Measurements from ENCODE around the gene UBE2D1. TPM values are rescaled to one million over a fixed set of nuclear protein-coding genes. Genes with fewer than 3 reads are reported as not detected.

Gene UBE2D1
- 4.9 and 17.0 TPM in 2 replicates for total RNA-seq (2011; cell fraction: chromatin; rRNA removed; ENCODE audit: low replicate concordance)
- 2.5 and 3.4 TPM in 2 replicates for total RNA-seq (2011; cell fraction: nucleolus; rRNA removed)
- 7.3 and 15.3 TPM in 2 replicates for total RNA-seq (2011; cell fraction: nucleoplasm; rRNA removed)
- total RNA-seq (2014; rRNA removed) (5.3 and 6.2 TPM in 2 replicates), total RNA-seq (2014; rRNA removed; fragmentation: Illumina TruSeq; extraction: Trizol) (15.8 and 18.3 TPM in 2 replicates), total RNA-seq (2015; rRNA removed; fragmentation: Illumina TruSeq; extraction: Trizol) (16.6 and 17.8 TPM in 2 replicates), total RNA-seq (2021) (12.3 and 13.8 TPM in 2 replicates), polyA plus RNA-seq (2011; rRNA removed) (18.9 and 24.4 TPM in 2 replicates), polyA plus RNA-seq (2014; fragmentation: Illumina TruSeq; extraction: Trizol) (9.9 and 13.5 TPM in 2 replicates), polyA plus RNA-seq (2014; fragmentation: Nextera tagmentation; extraction: Ambion mirVana) (1 to 10 TPM; 4.1 to 6.4 TPM), polyA plus RNA-seq (2014; rRNA removed) (7.9 and 9.0 TPM in 2 replicates), polyA minus RNA-seq (2011; rRNA and poly(A)+ RNA removed) (9.0 and 9.5 TPM in 2 replicates), Bru-seq, nascent RNA (percentile 80 among the genes with signal in this experiment), BruChase-seq, experiment 1, labeled RNA remaining after a 2-hour chase (percentile 83 among the genes with signal in this experiment), BruChase-seq, experiment 2, labeled RNA remaining after a 6-hour chase (percentile 83 among the genes with signal in this experiment)
- polyA plus RNA-seq (2011; cell fraction: cytosol; rRNA removed), result 6.4 and 9.1 TPM in 2 replicates
- polyA plus RNA-seq (2011; cell fraction: nucleus; rRNA removed), result 7.4 and 12.5 TPM in 2 replicates
- polyA plus RNA-seq (2012), result 11.6 and 12.1 TPM in 2 replicates
- 3.5 and 6.1 TPM in 2 replicates for polyA minus RNA-seq (2011; cell fraction: cytosol; rRNA and poly(A)+ RNA removed)
- 7.7 and 13.2 TPM in 2 replicates for polyA minus RNA-seq (2011; cell fraction: nucleus; rRNA and poly(A)+ RNA removed)
- long read RNA-seq, experiment 1, transcript UBE2D1-201 (7 exons, 2,659 nt), result major isoform, 57 of 69 reads
- long read RNA-seq, experiment 1, transcript UBE2D1-204 (6 exons, 2,621 nt), result minor isoform, 6 of 69 reads
- long read RNA-seq, experiment 1, partial matches to known transcripts, result 2 of 69 reads
- long read RNA-seq, experiment 1, other reads (novel, unspliced or antisense), result 3 of 69 reads
- long read RNA-seq, experiment 2, partial matches to known transcripts, result 1 of 9 reads
- long read RNA-seq, experiment 2, other reads (novel, unspliced or antisense), result 4 of 9 reads
- long read RNA-seq, experiment 3, transcript UBE2D1-201 (7 exons, 2,659 nt), result major isoform, 22 of 24 reads
- long read RNA-seq, experiment 3, partial matches to known transcripts, result 0 of 24 reads
- long read RNA-seq, experiment 3, other reads (novel, unspliced or antisense), result 1 of 24 reads

GRCh38 chr10:58334817-58335305, at the start of gene UBE2D1:
UBE2D1 (plus strand) TSS chr10:58335006; CDS start chr10:58335202, 196 bp downstream.
- Histone ChIP-seq H3K4me3 (peak within 1 kb of the TSS; percentile 85), H3K4me2 (ENCODE audit: insufficient read depth, low read length) (peak within 1 kb of the TSS; percentile 84), H3K4me1 (replicated peaks in 1 of 2; ENCODE audit: control insufficient read depth in 2 of 2, insufficient read depth in 2 of 2, low read length in 2 of 2) (peaks cover 8 to 10% of the 10 kb centered on the region in 2 experiments; a peak in 4 of 5 replicates), H3K79me2 (ENCODE audit: control insufficient read depth, insufficient read depth, low read length) (peaks cover 23% of the 10 kb centered on the region), H3K27ac (ENCODE audit: extremely low read depth, low read depth, low read length) (peak within 1 kb of the TSS; percentile 43; the same call in 1 of the 3 replicates), H3K9me1 (ENCODE audit: control insufficient read depth, insufficient read depth, low read length) (no peaks in the 10 kb centered on the region), H3K27me3 (ENCODE audit: control insufficient read depth in 2 of 2, insufficient read depth in 2 of 2, low read length in 2 of 2) (no peaks in the 10 kb centered on the region), H4K20me1 (replicated peaks; ENCODE audit: control insufficient read depth, insufficient read depth, low read length) (no peaks in the 10 kb centered on the region), H3K9me3 (replicated peaks; ENCODE audit: control insufficient read depth, insufficient read depth, low read depth, low read length) (no peaks in the 10 kb centered on the region), H3K36me3 (ENCODE audit: control insufficient read depth, insufficient read depth, low read length) (no peaks in the 10 kb centered on the region), H2AFZ (ENCODE audit: low read depth, low read length) (peak within 1 kb of the TSS; percentile 96), H3K9ac (ENCODE audit: insufficient read depth in 1 of 2, low read depth in 2 of 2, low read length in 2 of 2) (peak within 1 kb of the TSS; percentile 60 to 94)
- CTCF ChIA-PET (ENCODE audit: low intra/inter-chr PET ratio), result interaction anchor here (0.7 kb wide), 1 partner anchor 35 kb away, joined by 5 read pairs; no protein-coding TSS in a partner anchor
- 1% methylated on average over 41 of the region's 49 CpGs for WGBS (ENCODE audit: insufficient coverage, low coverage, missing lambda C conversion rate)
- peak; percentile 64 to 92 (median 76) for DNase-seq (ENCODE audit: extremely low read depth in 1 of 4, low spot score in 3 of 4)
- FAIRE-seq, result peak; percentile 63
- ATAC-seq, result peak; percentile 99
- intact Hi-C loops (cut with micrococcal nuclease) (loop anchor here (2.0 kb wide), 1 partner anchor 50 kb away; the partner anchor contains the start of gene TFAM), in situ Hi-C loops (cut with MboI) (no loop called here)
- BruUV-seq (replicated peaks), result no TSS peak
- POLR2A ChIA-PET, result interaction anchor here (0.6 to 3.1 kb wide), 11 partner anchors 9 to 770 kb away, joined by 3 to 19 read pairs (median 4); partner anchors contain the start of gene CISD1
- peak; percentile 76 for TF ChIP-seq CTBP1 (IDR thresholded peaks at IDR 0.05; ENCODE audit: borderline replicate concordance)
- TF ChIP-seq KLF13 (tag; IDR thresholded peaks at IDR 0.05; ENCODE audit: borderline replicate concordance, low read depth), result peak; percentile 53; the same call in 1 of the 2 replicates
- TF ChIP-seq, protein P1, sequence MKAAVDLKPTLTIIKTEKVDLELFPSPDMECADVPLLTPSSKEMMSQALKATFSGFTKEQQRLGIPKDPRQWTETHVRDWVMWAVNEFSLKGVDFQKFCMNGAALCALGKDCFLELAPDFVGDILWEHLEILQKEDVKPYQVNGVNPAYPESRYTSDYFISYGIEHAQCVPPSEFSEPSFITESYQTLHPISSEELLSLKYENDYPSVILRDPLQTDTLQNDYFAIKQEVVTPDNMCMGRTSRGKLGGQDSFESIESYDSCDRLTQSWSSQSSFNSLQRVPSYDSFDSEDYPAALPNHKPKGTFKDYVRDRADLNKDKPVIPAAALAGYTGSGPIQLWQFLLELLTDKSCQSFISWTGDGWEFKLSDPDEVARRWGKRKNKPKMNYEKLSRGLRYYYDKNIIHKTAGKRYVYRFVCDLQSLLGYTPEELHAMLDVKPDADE (conservative IDR thresholded peaks at IDR 0.05; ENCODE audit: control insufficient read depth, low read depth, low read length), result peak; percentile 87
- no peak for TF ChIP-seq ZSCAN29 (IDR thresholded peaks at IDR 0.05)
- TF ChIP-seq DDX20 (tag; IDR thresholded peaks at IDR 0.05; ENCODE audit: low read depth), result no peak
- no peak for TF ChIP-seq ZNF77 (CRISPR knock-in tag; IDR thresholded peaks at IDR 0.05)
- 0 out of 2 replicates have a peak, but pooled peaks have one; percentile 81 for TF ChIP-seq RBM34 (IDR thresholded peaks at IDR 0.05; ENCODE audit: borderline replicate concordance, insufficient read depth, low read length)
- no peak for TF ChIP-seq CSDE1 (IDR thresholded peaks at IDR 0.05)
- TF ChIP-seq GTF2E2 (tag; IDR thresholded peaks at IDR 0.05), result no peak
- TF ChIP-seq BHLHE40 (IDR thresholded peaks at IDR 0.05; ENCODE audit: low read length), result peak; percentile 34; the same call in 1 of the 2 replicates
- TF ChIP-seq SUPT5H (IDR thresholded peaks at IDR 0.05), result peak; percentile 80
- TF ChIP-seq ZNF253 (CRISPR knock-in tag; conservative IDR thresholded peaks at IDR 0.05), result no peak

Data from K562 (cell line).